Mesodermal cell (in vitro differentiated cells): Measurements from ENCODE around the gene HNRNPA0.
"Not testable (repeated sequence)": the region's sequence is repeated elsewhere in the genome, so short reads cannot be mapped to it uniquely, and the experiment has no call there.

Experiments
- H3K27ac ChIP-seq: 2 replicates; pipeline ENCODE4 v1.7.0; 2013; ENCODE audit warnings: mild to moderate bottlenecking, low read depth, low read length, moderate library complexity; ENCODE audit not compliant: severe bottlenecking
- H3K36me3 ChIP-seq: 2 replicates; pipeline ENCODE4 v1.7.1; 2013; ENCODE audit warnings: mild to moderate bottlenecking, low read length, moderate library complexity; ENCODE audit not compliant: control insufficient read depth, insufficient read depth
- H3K4me1 ChIP-seq: one replicate; pipeline ENCODE4 v1.7.1; 2013; ENCODE audit warnings: mild to moderate bottlenecking, low read length; ENCODE audit not compliant: insufficient read depth, control insufficient read depth, poor library complexity, severe bottlenecking
- H3K4me3 ChIP-seq: 2 replicates; pipeline ENCODE4 v1.7.0; 2013; ENCODE audit warnings: low read length, control low read depth, mild to moderate bottlenecking; ENCODE audit not compliant: insufficient read depth, poor library complexity, severe bottlenecking; ENCODE audit errors: extremely low read depth
- H3K9me3 ChIP-seq: 2 replicates; pipeline ENCODE4 v1.7.1; 2013; ENCODE audit warnings: mild to moderate bottlenecking, low read length, moderate library complexity; ENCODE audit not compliant: control insufficient read depth
- WGBS, 2 experiments: methylation state at CpG; one replicate each; pipeline ENCODE4 v1.1.5; 2013; ENCODE audit warnings: missing lambda C conversion rate in 2 of 2; ENCODE audit not compliant: insufficient coverage in 2 of 2; 5-methylcytosine and 5-hydroxymethylcytosine counted together

Gene HNRNPA0

DNA sequence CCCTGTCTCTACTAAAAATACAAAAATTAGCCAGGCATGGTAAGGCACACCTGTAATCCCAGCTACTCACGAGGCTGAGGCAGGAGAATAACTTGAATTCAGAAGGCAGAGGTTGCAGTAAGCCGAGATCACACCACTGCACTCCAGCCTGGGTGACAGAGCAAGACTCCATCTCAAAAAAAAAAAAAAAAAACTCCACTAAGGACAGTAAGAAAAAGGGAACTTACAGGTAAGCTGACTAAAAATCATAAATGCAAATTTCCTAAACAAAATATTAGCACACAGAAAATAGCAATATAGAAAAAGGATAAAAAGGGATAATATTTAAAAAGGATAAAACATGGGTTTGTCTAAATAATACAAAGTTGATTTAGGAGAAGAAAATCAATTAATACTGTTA is 27.9 kb upstream of the HNRNPA0 start:
- 67% methylated on average over 1 of the region's 2 CpGs; no CpG with 5 or more reads in 1 of the 2 experiments for WGBS, 2 experiments
- H3K36me3 ChIP-seq = no peaks in the 10 kb centered on the region
- H3K4me3 ChIP-seq = no peak overlapping the region
- H3K9me3 ChIP-seq = no peaks in the 10 kb centered on the region
- no peak overlapping the region for H3K27ac ChIP-seq
- H3K4me1 ChIP-seq = no peaks in the 10 kb centered on the region

DNA sequence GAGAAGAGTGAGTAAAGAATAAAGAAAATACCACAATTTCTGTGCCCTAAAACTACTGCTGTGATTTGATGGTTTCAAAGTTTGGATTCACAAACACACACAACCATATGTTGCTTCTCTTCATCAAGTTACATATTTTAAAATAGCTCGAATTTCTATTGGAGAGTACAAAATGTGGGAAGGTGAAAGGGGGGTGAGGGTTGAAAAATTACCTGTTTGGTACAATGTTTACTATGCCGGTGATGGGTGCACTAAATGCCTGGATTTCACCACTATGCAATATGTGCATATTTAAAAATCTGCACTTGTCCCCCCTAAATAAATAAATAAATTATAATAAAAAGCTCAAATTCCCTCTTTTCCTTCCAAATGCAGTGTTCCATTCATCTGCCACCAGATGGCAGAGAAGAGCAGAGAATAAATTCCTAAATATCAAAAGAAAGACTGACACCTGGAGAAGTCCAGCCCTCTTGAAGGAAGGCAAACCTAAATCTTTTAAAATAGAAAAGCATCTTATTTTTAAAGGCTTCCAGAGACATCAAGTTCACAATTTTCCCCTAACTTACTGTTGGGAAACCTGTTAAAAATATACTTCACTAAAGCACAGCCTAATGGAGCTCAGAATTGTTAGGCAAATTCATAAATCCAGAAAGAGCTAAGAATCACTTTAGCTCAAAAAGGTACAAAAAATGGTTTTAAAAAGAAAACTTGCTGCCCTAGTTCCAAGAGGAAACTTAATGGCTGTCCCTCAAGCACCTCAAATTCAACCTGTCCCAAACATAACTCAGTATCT is 24.8 kb upstream of the HNRNPA0 start:
- H3K4me1 ChIP-seq = no peaks in the 10 kb centered on the region
- no peaks in the 10 kb centered on the region for H3K9me3 ChIP-seq
- H3K27ac ChIP-seq = no peak overlapping the region
- WGBS, 2 experiments = no CpG with 5 or more reads among the region's 2 CpGs
- no peaks in the 10 kb centered on the region for H3K36me3 ChIP-seq
- H3K4me3 ChIP-seq = no peak overlapping the region

DNA sequence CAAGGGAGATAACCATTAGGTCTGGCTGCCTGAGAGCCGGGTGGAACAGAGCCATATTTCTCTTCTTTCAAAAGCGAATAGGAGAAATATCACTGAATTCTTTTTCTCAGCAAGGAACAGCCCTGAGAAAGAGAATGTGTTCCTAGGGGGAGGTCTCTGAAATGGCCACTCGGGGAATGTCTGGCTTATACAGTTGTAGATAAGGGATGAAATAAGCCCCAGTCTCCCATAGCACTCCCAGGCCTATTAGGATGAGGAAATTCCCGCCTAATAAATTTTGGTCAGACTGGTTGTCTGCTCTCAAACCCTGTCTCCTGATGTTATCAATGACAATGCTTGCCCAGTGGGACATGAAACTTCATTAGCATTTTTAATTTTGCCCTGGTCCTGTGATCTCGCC is 13.8 kb upstream of the HNRNPA0 start:
- H3K27ac ChIP-seq, H3K4me1 ChIP-seq, H3K4me3 ChIP-seq, H3K9me3 ChIP-seq, H3K36me3 ChIP-seq: not testable (repeated sequence)
- WGBS, 2 experiments = 59 to 84% methylated on average over 2 to 3 of the region's 5 CpGs

DNA sequence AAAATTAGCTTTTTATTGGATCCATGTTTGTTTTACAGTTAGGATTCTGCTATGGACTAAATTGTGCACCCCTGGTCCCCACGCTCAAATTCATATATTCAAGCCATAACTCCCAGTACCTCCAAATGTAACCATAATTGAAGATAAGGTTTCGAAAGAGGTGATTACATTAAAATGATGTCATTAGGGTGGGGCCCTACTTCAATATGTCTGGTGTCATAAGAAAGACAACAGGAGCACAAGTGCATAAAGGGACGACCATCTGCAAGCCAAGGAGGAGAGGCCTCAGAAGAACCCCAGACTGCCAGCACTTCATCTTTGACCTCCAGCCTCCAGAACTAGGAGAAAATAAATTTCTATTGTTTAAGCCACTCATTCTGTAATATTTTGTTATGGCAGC is 7.4 kb upstream of the HNRNPA0 start:
- Histone ChIP-seq H3K4me1 (no peaks in the 10 kb centered on the region), H3K9me3 (no peaks in the 10 kb centered on the region), H3K4me3 (no peak overlapping the region), H3K36me3 (no peaks in the 10 kb centered on the region), H3K27ac (no peak overlapping the region)
- 86% methylated on average over 1 of the region's 3 CpGs; no CpG with 5 or more reads in 1 of the 2 experiments for WGBS, 2 experiments

DNA sequence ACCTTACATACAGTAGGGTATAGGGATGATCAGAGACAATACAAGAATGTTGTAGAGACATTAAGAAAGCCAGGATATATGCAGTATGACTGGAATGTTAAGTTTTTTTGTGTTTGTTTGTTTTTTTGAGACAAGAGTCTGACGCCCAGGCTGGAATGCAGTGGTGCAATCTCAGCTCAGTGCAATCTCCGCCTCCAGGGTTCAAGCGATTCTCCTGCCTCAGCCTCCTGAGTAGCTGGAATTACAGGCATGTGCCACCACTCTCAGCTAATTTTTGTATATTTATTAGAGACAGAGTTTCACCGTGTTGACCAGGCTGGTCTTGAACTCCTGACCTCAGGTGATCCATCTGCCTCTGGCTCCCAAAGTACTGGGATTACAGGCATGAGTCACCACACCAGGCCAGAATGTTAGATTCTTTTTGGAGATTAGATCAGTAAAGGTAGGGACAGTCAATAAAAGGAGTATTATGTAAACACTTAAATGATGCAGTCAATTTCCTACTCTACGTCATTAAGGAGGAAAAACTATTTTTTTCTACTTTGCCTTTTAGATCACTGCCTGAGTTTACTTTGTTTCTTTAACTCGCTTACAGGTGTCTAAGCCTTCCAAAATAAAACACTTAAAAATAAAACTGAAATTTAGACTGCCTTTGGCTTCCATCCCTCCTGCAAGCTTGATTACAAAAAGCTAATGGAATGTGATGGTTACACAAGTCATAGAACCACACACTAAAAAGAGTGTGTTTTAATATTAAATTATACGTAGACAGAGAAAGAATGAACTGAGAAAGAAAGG is 6.8 kb upstream of the HNRNPA0 start:
- no peaks in the 10 kb centered on the region for H3K4me1 ChIP-seq
- 93 to 100% methylated on average over 3 to 4 of the region's 7 CpGs for WGBS, 2 experiments
- H3K36me3 ChIP-seq = no peaks in the 10 kb centered on the region

DNA sequence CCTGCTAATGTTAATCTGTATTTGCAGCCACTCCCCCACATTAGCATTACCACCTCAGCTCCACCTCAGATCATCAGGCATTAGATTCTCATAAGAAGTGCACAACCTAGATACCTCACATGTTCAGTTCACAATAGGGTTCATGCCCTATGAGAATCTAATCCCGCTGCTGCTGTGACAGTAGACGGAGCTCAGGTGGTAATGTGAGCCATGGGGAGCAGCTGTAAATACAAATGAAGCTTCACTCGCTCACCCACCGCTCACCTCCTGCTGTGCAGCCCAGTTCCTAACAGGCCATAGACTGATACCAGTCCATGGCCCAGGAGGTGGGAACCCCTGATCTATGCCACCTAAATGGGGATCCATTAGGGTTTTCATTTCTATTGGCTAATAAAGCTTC is 6.1 kb upstream of the HNRNPA0 start:
- Histone ChIP-seq H3K9me3 (no peaks in the 10 kb centered on the region), H3K27ac (no peak overlapping the region), H3K36me3 (no peaks in the 10 kb centered on the region), H3K4me3 (no peak overlapping the region), H3K4me1 (no peaks in the 10 kb centered on the region)
- WGBS, 2 experiments = 97 to 100% methylated on average over 3 to 4 of the region's 4 CpGs

More for the DNA sequence above, 6.8 kb upstream of the HNRNPA0 start:
- no peak overlapping the region for H3K4me3 ChIP-seq
- H3K9me3 ChIP-seq = no peaks in the 10 kb centered on the region
- H3K27ac ChIP-seq = no peak overlapping the region

DNA sequence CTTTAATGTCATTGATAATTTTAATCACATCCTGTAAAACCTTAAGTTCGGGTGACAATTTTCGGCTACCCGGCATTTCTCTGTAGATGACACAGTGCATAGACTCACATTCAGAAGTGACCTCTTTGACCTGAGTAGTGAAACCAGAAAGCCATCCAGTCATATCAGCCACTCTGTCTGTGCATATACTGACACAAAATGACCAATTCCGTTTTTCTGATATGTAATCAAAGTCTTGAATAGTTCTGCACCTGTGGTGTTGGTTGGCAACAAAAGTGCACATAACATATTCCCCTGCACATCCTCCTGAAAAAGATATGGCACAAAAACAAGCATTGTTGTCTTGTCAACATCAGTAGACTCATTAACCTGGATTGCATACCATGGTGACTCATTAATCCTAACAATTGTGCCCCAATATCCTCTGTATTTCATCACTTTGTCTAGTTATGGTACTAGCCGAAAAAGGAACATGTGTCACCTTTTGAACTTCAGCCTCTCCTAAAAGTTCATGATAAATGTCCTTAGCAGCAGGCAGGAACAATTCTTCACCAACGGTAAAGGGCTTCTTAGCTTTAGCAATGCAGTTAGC is 4.6 kb upstream of the HNRNPA0 start:
- 93 to 97% methylated on average over 5 to 6 of the region's 6 CpGs for WGBS, 2 experiments
- no peak overlapping the region for H3K27ac ChIP-seq
- no peaks in the 10 kb centered on the region for H3K4me1 ChIP-seq
- H3K4me3 ChIP-seq = no peak overlapping the region
- H3K9me3 ChIP-seq = no peaks in the 10 kb centered on the region
- H3K36me3 ChIP-seq = no peaks in the 10 kb centered on the region

DNA sequence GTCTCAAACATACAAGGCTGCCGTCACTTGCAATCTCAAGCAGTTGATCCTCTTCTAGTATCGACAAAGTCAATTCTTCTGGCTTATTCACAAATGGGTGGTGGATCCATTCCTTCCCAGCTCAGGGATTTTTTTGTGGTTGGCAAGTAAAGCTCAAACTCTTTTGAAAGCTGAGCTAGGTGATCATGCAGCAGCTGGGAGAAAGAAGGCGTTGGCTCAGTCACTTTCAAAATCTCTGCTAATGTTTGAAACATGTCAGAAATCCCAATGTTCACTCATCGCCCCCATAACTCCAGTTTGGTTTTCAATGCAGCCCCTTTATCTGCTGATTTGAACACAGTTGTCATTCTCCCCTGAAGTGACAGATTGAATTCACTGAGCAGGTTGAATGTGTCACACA is 4.0 kb upstream of the HNRNPA0 start:
- Histone ChIP-seq H3K4me3 (no peak overlapping the region), H3K9me3 (no peaks in the 10 kb centered on the region), H3K4me1 (no peaks in the 10 kb centered on the region), H3K36me3 (peaks cover 6% of the 10 kb centered on the region), H3K27ac (no peak overlapping the region)
- 86 to 95% methylated on average over 3 to 4 of the region's 4 CpGs for WGBS, 2 experiments

DNA sequence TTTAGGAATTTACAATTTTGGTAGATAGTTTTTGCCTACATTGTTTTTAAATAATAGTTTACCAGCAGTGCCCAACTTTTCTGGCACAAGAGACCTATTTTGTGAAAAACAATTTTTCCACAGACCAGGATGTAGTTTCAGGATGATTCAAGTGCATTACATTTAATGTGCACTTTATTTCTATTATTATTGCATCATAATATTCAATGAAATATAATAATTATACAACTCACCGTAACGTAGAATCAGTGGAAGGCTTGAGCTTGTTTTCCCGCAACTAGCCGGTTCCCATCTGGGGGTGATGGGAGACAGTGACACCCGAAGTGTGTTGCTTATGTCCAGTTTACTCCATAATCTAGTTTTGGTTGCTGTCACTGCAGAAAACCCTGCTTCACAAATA is 3.5 kb upstream of the HNRNPA0 start:
- Histone ChIP-seq H3K36me3 (peaks cover 11% of the 10 kb centered on the region), H3K27ac (no peak overlapping the region), H3K9me3 (no peaks in the 10 kb centered on the region), H3K4me3 (no peak overlapping the region), H3K4me1 (no peaks in the 10 kb centered on the region)
- WGBS, 2 experiments = 82 to 100% methylated on average over 1 to 3 of the region's 5 CpGs

DNA sequence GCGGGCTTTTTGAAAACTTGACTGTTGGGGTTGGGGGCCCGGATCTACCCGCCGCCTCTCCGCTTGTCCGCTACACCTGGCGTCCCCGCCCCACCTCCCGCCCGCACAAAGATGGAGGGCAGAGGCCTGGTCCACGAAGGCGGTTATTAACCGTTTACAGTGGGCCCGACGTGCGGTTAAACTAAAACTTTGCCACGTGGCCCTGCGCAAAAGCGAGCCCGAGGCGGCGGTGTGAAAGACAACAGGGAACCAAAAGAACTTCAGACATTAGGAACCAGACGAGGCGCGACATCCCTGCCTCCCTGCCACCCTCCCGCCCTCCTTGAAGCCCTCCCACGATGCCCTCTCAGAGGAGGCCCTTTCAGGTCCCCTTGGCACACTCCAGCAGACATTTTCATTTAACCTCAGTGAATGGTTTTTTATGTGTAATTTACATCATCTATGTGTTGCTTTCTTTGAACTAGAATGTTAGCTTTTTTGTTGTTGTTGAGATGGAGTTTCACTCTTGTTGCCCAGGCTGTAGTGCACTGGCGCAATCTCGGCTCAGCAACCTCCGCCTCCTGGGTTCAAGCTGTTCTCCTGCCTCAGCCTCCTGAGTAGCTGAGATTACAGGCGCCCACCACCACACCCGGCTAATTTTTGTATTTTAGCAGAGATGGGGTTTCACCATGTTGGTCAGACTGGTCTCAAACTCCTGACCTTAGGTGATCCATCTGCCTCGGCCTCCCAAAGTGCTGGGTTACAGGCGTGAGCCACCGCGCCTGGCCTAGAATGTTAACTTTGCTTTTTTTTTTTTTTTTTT is 999 bp upstream of the HNRNPA0 start:
- Histone ChIP-seq H3K27ac (peak overlapping the region; percentile 100), H3K4me3 (peak overlapping the region; percentile 89), H3K9me3 (no peaks in the 10 kb centered on the region), H3K4me1 (peaks cover 4% of the 10 kb centered on the region), H3K36me3 (peaks cover 28% of the 10 kb centered on the region)
- WGBS, 2 experiments = 25 to 32% methylated on average over 28 to 33 of the region's 36 CpGs
